Stimulated activated CD4-positive, alpha-beta T cell treated with anti-CD3 and anti-CD28 coated beads, Interleukin-4, amount 100 ng/mL, for 24 hours (primary cell): ENCODE data around the gene RAD51B.
"Not testable (repeated sequence)": the region's sequence is repeated elsewhere in the genome, so short reads cannot be mapped to it uniquely, and the experiment has no call there.

Source experiments
- DNase-seq: peaks from one replicate; pipeline ENCODE4 v3.0.0-alpha.2; 2020

The RAD51B gene

GRCh38 chr14:68085742-68086141 is 266.2 kb downstream of the RAD51B start:
- DNase-seq: no peak

GRCh38 chr14:68088451-68088854 is 268.9 kb downstream of the RAD51B start:
- no peak for DNase-seq

DNA sequence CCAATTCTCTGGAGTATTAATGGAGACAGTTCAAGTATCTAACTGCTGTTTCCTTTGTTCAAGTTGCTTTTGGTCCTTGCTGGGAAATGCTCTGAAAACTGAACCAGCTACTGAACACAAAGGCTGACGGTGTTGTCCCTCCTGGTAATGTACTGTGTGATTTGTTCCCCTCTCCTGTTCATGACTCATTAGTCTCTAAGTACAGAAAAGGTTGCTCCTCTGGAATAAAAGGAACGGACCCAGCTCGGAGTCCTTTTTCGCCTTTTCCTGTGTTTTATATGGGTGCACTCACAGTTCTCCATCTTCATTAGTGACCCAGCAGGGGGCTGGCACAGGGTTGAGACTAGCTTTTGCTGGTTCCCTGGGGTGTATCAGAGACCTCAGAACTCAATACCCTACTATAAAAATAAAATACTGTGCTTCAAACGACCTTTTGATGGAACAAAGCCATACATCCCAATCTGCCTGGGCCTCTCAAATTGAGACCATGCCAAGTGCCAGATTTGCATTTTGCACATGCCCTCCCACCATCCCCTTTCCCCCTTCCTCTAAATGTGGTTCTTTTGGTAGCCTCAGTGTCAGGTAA is 269.7 kb downstream of the RAD51B start:
- no peak for DNase-seq

- DNase-seq: no peak
Measured at GRCh38 chr14:68094158-68094557, 274.6 kb downstream of the RAD51B start.

DNA sequence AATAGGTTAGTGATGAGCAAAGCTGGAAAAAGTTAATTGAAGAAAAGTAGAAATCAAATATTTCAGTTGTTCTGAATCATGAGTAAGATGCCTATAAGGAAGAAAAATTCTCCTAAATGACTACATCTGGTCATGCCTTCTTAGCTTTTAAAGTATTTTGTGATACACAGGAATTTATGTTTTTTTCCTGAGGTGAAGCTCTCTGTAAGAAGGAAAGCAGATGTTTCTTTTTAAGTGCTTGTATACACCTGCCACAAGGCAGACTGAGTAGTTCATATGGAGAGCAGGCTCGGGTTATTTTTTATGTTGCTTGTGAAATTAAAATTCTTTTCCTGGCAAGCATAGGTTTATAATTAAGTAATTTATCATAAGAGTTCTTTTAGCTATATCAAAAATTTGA is 275.2 kb downstream of the RAD51B start:
- no peak for DNase-seq

GRCh38 chr14:68097727-68098126 is 278.1 kb downstream of the RAD51B start:
- no peak for DNase-seq

GRCh38 chr14:68098834-68099233 is 279.3 kb downstream of the RAD51B start:
- no peak for DNase-seq

DNA sequence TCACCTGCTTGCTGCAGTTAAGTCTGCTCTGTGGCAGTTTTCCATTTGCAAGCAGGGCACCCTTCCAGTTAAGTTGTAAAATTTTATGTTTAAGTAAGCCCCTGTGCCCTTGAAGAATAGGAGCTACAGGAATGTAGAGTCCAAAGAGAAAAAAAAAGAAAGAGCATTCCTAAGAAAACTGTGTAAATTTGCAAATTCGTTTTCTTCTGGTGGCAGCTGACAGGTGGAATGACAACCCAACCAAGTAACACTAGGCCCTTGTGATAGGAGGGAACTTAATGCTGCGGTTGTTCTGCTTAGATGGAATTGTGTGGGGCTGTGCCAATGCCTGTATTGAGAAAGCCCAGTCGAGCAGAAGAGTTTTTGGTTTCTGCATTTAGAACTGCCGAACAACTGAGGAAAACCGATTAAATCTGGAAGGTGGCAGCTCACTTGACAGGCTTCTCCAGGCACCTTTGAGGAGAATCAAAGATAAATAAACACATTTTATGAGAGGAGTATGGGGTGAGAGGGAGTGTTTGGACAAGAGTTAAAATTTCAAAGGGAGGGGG is 280.0 kb downstream of the RAD51B start:
- no peak for DNase-seq

DNA sequence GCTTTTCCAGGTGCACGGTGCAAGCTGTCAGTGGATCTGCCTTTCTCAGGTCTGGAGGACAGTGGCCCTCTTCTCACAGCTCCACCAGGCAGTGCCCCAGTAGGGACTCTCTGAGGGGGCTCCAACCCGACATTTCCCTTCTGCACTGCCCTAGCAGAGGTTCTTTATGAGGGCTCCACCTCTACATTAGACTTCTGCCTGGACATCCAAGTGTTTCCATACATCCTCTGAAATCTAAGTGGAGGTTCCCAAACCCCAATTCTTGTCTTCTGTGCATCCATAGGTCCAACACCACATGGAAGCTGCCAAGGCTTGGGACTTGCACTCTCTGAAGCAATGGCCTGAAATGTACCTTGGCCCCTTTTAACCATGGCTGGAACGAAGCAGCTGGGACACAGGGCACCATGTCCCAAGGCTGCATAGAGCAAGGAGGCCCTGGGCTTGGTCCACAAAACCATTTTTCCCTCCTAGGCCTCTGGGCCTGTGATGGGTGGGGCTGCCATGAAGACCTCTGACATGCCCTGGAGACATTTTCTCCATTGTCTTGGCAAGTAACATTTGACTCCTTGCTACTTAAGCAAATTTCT is 282.2 kb downstream of the RAD51B start:
- DNase-seq: not testable (repeated sequence)

- no peak for DNase-seq
Measured at GRCh38 chr14:68103853-68104252, 284.3 kb downstream of the RAD51B start.

DNA sequence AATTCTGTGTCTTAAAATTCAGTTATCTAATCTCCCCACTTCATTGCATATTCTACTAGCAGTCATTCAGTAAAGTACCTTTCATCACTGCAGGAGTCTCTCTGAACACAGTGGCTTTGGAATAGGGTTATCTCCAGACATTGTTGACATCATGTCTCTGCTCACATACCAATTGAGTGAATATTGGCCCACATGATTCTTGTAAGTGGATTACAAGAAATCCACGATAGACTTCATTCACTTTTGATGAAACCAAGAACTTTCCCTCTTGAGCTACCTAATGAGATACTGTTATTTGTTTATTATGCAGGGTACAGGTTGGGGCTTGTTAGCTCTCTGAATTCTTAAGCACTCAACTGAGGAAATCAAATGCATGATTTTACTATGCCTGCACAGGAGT is 284.9 kb downstream of the RAD51B start:
- DNase-seq: no peak

DNA sequence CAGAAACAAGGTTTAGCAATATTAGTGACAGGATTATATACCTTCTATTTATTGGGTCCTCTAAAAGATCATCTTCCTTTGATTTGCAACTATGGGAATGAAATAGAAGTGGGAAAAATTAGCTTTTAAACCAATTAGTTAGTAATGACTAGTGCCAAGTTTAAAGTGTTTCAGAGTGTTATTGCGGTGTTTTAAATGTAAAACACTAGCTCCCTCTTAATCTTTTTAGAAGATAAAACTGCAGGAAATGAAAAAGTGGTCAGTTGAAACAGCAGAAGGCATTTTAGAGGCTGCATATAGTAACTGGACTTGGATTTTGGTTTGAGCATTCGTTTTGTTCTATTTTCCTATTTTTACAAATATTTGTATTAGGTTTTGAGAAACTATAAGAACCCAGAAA is 286.2 kb downstream of the RAD51B start:
- no peak for DNase-seq

DNA sequence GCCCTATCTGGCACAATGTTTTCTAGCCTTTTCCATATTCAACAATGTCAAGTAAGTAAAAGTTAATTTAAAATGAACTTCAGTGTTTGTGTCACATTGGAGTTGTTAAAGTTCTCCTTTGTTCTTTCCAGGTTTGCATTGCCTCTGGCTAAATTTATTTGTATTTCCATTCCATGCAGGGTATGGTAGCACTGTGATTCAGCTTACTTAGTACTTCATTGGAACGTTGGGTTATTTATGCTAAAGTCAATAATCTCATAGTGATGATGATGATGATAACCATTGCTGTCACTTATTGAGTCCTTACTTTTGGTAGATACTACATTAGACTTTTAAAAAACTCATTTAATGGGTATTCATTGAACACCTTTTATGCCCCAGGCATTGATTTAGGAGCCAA is 286.9 kb downstream of the RAD51B start:
- no peak for DNase-seq

GRCh38 chr14:68106905-68107304 is 287.3 kb downstream of the RAD51B start:
- no peak for DNase-seq

GRCh38 chr14:68109132-68109900 is 289.7 kb downstream of the RAD51B start:
- no peak for DNase-seq

DNA sequence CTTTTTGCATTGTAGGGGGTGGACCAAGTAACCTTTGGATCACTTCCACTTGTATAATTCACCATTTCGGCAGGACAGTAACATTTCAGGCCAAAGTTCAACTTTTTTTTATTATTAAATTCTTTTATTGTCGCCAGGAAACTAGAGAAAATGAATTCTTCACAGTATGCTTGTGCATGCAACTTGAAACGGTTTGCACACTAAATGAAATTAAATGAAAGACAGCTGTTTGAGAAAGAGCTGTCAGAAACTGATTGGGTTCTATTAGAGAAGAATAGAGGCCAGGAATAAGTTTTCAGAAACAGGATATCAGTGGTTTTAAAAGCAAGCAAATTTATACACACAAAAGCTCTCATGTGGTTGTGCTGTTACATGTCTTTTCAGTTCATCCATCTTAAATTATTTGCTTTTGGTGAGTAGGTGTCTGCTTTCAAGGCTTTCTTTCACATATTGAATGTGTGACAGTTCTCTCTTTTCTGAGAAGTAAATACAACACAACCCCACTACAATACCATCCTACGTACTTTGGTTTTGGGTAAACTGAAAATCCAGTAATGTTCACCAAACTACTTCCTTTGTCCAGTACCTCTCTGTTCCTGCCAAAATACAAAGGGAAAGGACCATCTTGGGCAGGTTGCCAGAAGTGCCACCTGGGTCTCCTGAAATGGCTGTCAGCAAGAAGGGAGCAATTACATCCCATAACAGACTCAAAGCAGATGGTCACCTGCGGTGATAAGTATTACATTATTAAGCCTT is 291.7 kb downstream of the RAD51B start:
- DNase-seq: no peak

DNA sequence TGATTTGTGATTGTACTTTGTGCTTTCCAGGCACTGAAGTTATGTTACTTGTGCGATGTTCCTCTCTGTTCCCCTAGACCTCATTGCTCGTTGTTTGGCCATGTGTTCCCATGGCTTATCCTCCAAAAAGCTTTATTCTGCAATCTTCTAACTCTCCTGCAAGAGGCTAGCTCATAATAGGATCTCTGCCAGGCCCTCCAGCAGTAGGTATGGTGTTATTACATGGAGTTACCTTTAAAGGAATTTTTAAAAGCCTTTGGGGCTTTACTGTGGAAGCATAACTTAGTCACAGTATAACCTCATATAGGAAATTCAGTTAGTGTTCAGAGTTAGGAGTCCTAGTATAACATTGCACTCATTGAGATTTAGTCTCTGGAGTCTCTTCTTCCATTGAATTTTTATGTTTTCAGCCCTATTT is 292.3 kb downstream of the RAD51B start:
- no peak for DNase-seq

GRCh38 chr14:68112442-68112841 is 292.9 kb downstream of the RAD51B start:
- no peak for DNase-seq

DNA sequence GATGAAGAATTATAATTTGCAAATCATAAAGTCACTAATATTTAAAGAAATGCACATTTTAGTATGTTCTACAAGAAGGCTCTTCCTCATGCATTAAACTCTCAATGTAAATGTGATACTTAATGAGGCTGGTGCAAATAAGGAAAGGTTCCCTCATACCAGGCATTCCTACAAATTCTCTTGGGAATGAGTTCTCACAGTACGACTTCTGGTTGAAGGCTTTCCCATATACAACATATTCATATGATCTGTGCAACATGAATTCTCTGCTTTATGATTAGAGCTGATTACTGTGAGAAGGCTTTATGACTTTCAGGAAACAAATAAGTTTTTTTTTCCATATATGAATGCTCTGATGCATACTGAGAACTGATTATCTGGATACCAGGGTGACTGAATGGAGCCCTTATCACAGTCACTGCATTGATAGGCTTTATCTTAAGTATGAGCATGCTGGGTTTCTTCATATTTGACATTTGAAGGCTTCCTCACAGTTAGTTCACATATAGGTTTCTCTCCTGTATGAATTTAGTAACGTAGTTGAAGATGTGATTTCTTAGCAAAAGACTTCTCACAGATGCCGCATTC is 293.9 kb downstream of the RAD51B start:
- DNase-seq: no peak

DNA sequence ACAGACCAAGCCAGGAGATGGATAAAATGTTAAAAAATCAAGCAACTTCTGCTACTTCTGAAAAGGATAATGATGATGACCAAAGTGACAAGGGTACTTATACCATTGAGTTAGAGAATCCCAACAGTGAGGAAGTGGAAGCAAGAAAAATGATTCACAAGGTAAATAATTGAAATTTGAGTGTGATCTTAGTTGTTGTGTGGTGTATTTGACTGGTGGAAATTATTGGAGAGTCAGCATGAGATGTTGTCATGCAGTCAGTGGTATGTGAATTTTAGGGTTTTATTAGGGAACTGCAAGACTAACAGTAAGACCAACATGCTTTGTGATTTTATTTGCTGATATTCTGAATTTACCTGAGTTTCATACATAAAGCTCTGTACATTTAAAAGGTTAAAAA is 296.4 kb downstream of the RAD51B start:
- not testable (repeated sequence) for DNase-seq

DNA sequence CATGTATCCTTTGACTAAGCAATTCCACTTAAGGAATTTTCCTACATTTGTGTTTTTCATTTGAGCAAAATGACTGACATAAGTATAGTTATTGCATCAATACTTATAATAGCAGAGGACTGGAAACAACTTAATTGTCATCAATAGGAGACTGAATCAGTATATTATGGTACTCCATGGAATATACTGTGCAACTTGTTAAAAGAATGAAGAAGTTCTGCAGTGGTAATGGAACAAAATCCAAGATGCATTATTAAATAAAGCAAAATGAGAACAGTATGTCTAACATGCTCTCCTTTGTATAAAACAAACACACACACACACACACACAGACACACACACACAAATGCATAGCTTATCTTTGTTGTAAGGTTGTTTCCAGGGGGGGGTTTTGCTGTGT is 303.1 kb downstream of the RAD51B start:
- no peak for DNase-seq

DNA sequence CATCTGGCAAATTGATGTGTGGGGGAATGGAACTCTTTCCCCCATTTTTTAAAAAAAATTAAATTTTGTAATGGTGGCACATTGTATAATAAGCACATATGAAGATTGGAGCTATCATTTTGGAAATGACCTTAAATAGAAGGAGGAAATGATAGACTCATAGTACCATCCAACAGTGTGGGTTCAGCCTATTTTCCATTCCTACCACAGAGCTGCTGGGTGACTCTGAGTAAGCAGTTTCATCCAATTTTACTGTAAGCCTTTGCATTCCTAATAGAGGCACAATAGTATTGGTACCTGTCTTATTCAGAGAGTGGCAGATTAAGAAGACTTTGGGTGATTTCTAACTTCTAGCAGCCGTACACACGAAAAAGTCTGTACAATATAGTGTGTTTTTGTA is 304.5 kb downstream of the RAD51B start:
- DNase-seq: no peak
